ENCODE measurements around the gene ATP8A2.

Gene ATP8A2

DNA sequence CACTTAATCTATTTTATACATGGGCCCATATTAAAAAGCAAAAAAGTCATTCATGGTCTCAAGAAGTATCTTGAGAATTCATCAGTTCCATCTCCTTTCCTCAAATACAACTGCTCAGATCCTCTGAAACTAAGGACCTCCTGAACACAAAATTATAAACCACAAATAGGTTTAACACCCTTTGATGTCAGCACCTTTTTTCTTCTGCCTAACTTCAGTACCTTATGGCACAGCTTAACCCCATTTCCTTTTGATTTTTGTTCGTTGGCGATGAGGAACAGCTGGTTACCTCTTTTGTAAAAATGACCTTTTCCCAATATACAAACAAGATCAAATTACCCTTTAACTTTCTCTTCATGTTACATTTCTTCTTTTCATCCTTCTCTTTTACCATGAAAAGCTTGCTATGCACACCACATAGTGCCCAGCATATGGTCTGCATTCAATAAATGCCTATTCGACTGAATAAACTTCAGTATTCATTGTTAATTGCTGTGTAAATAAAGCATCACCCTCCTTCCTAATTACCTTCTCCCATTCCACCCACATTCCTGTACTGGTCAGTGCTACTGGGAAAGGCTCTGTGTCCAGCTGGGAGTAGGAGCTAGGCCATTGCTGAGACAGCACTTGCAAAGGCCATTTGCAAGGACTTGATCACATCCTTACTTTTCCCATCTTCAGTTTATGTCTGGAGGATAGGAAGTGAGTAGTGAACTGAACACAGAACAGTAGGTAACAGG lies 362.1 kb downstream of the ATP8A2 start:
- DNase-seq, result no peak

DNA sequence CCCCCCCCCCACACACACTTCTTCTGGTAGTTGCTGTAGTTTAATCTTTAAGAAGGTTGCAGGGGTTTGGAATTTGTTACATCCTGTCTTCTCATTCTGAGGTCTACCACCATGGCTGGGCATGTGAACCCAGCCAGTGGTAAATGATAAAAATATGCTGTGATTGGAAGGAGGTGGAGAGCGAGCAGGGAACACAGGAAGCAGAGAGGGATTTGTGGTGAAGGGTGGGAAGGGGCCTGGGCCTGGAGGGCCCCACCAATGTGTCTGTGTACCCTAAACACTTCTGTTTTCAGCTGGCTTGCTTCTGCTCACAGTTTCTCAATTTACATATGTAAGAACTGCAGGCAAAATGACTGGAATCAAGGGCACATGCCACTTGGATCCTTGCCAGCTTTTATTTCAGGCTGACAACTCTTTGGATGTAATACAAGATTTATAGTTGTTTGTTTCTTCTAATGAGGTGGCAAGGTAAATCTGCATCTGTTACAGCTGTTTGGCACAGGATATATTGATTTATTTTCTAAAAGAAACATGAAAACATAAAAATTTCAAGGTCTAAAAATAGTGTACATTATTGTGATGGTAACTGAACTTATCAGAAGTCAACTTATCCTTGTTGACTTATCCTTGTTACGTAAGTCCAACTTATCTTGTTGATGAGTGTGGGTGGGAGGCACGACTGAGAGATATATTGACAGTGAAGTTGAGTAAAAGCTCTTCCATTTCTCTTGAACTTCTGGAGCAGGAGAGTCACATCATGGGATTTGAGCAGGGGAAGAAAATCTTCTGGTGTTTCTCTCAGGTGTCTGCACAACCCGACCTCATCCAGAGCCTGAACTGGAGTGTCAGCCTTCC lies 366.8 kb downstream of the ATP8A2 start:
- DNase-seq, result no peak

DNA sequence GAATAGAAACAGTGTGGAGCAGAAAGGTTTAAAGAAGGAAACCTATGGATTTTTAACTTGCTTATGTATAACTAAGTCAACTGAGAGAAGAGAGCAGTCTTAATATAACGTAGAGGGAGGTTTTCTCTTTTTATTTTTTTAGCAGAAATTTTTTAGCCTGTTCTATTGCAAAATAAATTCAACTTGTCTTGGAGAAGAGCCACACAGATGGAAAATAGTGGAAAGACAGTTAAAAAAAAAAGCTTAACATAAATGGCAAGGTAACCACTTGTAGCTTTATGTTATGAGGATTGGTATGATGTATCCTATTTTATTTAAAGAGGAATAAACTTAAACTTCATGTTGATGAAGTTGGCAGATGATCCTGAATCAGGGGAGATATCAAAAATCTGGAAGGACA lies 367.6 kb downstream of the ATP8A2 start:
- DNase-seq, result no peak

DNA sequence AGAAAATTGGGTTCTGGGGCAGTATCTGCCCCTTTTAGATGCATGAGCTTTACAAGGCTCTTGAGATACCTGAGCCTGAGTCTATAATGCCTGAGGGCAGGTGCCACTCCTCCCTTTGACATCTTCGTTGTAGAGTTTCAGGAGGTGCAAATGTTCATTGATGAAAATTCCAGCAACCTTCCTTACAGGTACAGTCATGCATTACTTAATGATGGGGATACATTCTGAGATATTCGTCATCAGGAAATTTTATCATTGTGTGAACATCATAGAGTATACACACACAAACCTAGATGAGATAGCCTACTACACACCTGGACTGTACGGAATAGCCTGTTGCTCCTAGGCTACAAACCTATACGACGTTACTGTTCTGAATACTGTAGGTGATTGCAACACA lies 370.0 kb downstream of the ATP8A2 start:
- no peak for DNase-seq

DNA sequence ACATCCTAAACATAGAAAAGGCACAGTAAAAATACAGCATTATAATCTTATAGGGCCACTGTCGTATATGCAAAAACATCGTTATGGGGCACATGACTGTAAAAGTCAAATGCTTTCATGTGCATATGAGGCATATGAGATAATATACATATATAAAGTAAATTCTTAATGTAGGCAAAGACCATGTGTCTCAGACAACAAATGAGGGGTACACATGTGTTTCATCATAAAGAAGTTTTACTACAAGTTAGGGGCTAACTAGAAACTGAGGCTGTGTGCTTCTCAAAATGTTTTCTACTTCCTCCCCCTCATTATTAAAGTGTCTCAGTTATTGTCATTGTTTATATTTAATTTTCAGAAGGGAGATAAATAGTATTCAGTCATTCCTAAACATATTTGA lies 370.4 kb downstream of the ATP8A2 start:
- DNase-seq, result no peak

DNA sequence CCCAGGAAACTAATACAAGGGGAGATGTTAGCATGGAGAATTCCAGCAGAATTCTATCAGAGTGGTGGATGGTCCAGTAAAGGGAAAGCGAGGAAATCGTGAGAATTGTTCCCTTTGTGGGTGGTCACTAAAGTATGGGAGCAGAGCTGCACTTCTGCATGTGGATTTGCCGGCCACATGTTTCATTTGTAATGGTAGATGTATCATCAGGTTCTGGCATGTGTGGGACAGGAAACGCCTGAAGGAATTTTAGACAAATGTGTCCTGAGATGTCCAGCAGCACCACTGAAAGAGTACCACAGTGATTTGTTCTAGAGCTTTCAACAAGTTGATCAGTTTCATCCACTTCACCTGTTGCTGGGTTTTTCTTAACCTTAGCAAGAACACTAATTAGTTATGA lies 371.6 kb downstream of the ATP8A2 start:
- no peak for DNase-seq

DNA sequence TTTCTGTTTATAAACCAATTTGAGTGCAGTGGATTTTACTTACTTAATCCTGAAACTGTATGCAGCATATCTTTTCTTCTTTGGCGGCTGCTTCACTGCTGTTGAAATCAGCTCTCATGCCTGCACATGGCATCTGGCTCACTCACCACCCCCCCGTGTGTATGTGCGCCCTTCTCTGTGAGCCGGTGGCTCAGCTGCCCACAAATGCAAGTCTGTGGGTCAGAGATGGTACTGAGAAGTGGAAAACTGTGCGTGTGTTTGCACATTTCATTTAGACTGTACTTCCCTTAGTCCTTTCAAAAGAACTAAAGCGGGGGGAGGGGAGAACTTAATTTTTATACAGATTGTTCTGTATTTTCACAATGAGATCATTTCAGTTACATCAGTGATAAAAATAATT lies 372.4 kb downstream of the ATP8A2 start:
- no peak for DNase-seq

DNA sequence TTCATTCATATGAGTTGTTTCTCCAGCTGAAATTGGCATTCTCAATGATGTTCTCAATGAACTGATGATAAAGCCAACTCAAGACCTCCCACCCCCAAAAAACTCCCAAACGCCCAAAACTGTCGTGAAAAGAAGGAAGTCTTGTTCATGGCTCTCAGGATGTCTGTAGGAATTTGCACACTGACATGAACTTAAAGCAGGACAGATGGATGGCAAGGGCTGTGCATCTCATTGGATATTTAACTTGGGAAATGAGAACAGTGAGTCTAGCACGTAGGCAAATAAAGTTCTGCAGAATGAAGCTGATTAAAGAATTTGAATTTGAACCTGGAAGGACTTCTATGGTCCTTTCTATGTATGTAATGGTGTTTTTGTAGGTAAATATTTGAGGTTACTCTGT lies 374.4 kb downstream of the ATP8A2 start:
- DNase-seq, result no peak

DNA sequence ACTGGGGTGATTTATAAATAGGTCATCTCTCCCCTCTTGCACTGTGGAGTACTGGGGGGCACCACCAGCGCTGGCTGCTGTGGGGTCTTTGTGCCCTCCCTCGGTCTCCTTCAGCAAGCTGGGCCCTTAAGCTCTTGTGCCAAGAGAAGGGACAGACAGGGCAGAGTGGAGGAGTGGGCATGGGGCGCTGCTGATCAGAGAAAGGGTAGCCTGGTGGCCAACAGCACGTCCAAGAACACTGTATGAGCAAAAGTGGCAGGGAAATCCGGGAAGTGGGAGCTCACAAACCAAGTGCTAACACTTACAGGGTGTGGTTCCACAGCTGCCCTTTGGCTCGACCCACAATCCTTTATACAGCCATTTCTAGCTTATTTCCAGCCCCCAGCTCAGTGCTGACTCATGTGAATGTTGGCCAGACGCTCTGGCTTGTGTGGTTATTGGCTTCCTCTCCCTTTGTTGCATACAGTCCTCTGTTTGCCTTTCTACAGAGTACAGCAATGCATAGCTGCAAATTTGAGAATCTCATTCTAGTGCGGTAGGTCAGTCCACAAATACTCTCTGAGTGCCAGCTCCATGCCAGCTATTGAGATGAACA lies 381.3 kb downstream of the ATP8A2 start:
- no peak for DNase-seq

DNA sequence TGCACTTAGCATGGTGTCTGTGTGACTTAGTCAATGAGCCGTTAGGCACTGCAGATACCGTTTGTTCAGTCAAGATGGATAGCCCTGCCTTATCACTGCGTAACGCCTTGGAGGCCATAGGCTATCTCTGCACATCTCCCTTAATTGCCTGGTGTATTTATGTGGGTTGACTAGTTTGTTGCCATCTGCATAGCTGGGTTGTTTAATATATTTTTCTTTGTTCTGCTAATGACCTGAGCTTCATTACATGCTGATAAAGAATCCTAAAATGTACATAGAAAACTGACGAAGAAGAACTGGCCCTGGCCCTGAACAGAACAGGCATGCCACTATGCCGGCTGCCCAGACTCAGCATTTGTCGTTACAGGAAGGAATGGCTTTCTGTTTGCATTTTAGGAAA lies 382.2 kb downstream of the ATP8A2 start:
- DNase-seq, result no peak

DNA sequence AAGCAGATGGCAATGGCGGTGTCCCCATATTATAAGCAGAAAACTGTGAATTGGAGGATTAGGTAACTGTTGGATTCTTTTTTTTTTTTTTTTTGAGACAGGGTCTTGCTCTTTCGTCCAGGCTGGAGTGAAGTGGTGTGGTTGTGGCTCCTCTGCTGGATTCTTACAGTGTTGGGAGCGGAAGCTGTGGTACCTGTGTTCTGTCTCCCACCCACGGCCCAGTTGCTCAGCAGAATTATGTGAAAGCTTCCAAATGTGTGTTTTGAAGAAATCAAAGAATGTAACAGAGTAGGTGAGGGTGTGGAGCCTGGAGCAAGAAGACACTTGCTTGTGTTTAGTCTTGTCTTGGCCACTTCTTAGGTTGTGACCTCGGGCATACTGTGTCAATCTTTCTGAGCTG lies 384.5 kb downstream of the ATP8A2 start:
- DNase-seq, result no peak

DNA sequence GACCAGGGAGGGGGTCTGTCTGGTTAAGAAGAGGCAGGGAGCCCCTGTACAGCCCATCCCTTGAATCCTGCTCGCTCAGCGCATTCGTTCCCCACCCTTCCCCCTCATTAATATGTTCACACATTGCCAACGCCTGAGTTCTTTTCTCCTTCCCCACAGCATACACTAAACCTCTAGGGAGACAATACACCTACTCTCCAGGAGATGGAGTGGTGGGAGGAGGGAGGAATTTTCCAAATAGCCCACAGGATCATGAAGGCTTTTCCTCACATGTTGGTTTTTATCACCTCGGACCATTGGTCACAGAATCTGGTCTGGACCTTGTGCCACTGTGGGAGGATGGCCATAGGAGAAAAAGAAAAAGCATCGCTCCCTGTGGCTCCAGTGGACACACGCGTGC lies 385.1 kb downstream of the ATP8A2 start:
- DNase-seq, result no peak

DNA sequence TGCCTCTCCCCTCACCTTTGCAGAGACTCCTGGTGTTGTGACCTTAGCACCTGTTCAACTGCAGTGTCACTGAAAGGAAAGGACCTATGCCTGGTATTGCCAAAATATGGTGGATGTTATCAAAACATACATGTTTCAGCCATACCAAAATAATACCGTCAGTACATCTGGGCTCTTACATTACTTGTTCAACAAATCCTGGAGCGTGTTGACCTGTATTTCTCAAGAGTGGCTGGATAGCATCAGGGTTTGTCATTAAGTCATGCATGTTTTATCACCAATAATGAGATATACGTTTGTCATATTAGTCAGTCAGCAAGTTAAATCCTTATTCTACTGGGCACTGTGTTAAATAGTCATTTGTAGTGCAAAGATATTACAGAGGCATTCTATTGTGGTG lies 389.3 kb downstream of the ATP8A2 start:
- DNase-seq, result no peak

DNA sequence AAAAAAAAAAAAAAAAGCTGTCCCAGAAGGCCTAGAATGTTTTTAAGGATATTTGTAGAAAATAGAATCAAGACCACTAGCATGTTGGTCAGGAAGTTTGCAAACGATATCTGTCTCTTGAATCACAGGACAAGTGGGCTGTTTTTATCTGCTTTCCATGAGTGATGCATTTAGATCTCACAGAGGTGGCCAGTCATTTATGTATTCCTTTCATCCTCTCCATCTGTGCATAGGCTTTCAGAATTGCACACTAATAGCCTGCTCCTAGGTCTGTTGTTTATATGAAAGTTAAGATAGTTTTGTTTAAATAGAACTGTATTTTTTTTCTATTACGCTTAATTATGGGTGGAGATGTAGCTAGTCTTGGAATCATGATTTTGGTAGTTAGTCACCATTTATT lies 390.5 kb downstream of the ATP8A2 start:
- no peak for DNase-seq

DNA sequence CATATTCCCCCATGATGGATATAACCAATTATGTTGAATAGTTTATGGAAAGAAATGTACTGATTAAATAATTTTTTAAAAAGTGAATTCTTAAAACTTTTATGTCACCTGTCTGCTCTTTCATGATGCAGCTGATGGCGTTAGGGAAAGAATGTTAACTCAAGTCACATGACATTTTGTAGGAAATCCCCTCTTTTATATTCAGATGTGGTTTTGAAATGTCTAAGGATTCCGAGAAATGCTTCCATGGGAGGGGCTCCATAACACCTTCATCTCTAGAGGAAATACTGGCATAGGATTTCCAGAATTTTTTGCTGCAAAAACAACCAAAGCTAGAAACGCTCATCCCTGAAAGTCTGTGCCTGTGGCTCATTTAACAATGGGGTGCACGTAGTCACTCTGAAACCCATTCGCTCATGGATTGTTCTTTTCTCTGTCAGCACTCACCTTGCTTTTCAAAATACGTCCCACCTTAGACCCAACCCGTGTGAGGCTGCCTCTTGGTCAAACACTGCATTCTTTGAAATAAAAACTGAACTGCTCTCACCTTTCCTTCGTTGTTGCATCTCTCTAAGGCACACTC lies 391.1 kb downstream of the ATP8A2 start:
- DNase-seq, result no peak

DNA sequence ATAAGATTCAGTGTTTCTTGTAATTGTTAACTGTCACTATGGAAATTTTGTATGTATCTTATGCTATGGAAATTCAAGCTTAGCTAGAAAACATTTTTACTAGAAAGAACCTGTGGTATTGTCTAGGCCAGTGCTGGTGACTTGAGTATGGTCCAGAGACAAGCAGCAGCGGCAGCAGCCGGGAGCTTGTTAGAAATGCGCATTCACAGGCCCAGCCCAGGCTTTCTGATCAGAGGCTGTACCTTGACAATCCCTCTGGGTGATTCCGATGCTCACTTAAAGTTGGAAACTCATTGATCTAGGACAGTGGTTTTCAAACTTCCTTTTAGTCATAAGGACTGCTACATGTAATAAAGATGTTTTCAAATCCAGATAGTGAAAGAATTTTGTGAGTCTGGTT lies 392.6 kb downstream of the ATP8A2 start:
- no peak for DNase-seq

DNA sequence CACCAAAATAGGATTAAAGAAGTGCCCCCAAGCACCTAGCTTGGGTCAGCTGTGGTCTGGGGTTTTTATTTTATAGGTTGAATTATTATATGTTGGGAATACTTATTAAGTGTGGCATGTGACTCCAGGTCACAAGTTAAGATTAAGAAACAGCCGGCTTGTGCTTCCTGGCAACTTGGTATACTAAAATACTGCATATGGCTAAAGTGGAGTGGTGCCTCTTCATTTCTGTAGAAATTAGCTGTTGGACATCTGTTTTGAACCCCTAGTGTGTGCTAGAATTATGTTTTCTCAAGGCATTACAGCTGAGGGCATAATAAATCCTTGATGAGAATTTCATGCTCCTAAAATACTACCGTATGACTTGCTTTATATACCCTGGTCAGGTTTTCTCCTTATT lies 393.5 kb downstream of the ATP8A2 start:
- DNase-seq, result no peak

DNA sequence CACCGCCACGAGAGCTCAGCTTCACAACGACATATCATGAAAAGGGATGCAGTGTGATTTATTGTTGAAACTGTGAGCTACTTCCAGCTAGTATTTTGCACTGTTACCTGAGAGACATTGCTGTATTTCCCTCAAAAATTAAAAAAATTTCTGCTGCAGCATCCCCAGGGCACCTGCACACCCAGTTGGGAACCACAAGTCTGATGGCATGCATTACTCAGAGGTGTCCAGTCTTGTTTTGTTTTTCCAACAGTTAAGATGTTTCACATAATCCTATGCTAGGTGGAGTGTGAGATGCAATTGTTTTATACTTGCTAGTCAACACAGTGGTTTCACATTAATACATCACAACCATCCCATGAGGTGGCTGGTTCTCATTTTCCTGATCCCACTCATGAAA lies 394.8 kb downstream of the ATP8A2 start:
- DNase-seq, result no peak

DNA sequence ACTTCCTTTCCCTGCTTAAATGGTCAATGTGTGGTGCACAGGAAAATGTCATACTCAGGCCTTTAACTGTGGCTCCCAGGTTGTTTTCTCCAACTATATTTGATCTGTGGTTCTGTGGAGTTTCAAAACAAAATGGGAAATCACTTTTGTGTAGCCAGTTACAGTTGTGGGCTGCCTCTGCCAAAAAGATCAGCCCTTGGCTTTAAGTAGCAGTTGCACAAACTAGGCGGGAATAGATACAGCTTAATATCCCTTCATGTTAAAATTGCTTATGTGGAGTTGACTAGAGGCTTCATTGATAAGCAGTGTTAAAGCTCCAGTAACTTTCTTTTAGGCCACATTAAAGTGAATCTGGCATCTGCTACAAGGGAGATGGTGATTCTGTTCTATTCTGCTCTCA lies 395.2 kb downstream of the ATP8A2 start:
- no peak for DNase-seq

DNA sequence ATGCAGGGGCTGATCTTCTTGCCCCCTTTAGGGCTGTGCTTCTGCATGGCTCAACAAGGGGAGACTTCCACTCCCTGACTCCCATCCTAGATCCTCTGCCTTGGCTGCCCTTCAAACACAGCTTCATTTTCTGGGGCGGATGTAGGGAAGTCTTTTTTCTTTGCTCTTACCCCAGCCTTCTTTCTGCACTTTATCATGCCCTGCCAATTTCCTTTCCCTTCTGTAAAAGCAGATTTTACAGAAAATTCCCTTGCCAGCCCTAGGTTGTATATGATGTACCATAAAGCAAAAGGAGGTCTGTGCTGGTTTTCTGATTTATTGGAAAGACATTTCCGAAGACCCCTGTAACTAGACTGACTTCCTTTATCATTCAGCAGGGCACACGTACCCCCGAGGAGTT lies 396.6 kb downstream of the ATP8A2 start:
- DNase-seq, result no peak

DNA sequence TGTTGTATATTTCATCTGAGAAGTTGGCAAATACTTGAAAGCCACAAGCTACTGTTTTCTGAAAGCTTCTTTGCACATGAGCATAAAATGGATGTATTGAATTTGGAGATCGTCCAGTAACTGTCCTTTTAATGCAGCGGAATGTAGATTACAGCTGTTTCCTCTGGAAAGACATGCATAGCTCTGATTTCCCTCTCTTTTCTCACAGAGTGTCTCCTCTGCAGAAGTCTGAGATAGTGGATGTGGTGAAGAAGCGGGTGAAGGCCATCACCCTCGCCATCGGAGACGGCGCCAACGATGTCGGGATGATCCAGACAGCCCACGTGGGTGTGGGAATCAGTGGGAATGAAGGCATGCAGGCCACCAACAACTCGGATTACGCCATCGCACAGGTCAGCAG lies 397.1 kb downstream of the ATP8A2 start:
- DNase-seq, result no peak

DNA sequence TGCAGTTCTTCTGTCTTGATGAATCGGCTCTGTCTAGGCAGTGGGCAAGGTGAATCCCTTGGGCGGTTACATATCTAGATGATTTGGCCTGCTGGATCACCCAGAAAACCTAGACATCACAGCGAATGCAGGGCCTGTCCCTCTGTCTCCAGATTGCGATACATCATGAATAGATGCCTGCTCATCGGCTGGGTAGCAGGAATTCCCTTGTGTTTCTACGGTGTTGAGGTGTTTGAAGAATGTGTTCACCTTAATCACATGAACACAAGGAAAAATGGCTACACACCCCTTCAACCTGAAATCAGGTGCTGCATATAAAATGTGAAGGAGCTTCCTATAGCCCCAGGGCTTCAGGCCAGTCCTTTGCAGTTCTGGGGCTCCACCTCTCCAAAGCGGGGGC lies 398.8 kb downstream of the ATP8A2 start:
- DNase-seq, result no peak

DNA sequence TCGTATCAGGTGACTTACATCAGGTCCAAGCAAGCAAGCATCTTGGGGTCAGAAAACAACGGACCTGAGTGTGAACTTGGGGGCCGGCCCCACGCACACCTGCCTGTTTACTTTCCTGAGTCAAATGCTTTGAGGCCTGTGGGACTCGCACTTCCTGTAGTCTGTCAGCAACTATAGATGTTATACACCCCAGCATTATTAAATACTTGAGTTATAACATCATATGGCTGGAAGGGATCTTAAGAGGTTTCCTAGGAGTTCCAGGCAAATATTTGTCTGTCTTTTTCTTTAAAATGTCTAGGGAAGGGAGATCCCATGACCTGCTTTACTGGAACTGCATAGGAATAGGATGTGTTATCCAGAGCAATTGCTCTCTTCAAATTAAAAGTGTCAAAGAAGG lies 399.4 kb downstream of the ATP8A2 start:
- DNase-seq, result no peak
